GM18508 (cell line): ENCODE results near the gene CCDC85C.

Experiments used
- ATAC-seq: cut with Tn5 transposase; IDR thresholded peaks from one replicate; pipeline ENCODE4 v1.9.1; 2021; ENCODE audit warnings: moderate number of reproducible peaks; ENCODE audit not compliant: insufficient read depth, unreplicated experiment

Gene CCDC85C

DNA sequence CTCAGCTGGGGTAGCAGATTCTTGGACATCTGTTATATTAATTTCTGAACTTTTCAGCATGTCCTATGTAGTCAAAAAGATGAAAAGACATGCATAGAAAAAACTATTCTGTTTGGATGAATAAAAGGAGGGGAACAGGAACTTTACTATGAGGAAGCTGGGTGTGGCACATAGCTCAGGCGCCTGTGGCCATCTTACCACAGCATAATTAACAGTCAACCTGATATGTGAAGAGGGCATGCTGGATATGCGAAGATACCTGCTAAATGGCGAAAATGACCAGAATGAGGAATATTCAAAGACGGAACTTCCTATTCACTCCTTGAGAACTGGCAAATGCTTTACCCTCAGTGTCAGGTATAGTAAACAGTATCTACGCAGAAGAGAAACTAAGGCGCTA, 141.8 kb downstream of the CCDC85C start:
- no peak for ATAC-seq

- ATAC-seq, result no peak
These were observed 142.5 kb downstream of the CCDC85C start for GRCh38 chr14:99461411-99462085.

DNA sequence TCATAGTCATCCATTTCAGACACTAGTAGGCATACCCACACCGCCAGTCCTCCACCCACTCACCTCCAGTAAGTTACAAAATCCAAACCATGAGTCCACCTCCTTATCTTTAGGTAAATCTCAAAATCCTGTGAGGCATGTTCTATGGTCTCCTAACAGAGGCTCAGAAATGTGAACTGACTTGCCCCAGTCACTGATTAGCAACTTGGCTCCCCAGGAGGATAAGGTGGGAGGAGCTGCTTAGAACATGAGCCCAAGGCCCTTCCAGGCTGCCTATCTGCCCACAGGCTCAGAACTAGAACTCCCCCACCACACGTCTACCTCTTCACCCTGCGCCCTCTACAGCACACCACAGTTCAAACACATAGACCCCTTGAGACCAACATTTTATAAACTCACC, 143.2 kb downstream of the CCDC85C start:
- ATAC-seq, result no peak

GRCh38 chr14:99459481-99460100, 144.4 kb downstream of the CCDC85C start:
- no peak for ATAC-seq

GRCh38 chr14:99454246-99454645, 149.8 kb downstream of the CCDC85C start:
- ATAC-seq, result no peak

GRCh38 chr14:99452968-99453367, 151.0 kb downstream of the CCDC85C start:
- no peak for ATAC-seq

DNA sequence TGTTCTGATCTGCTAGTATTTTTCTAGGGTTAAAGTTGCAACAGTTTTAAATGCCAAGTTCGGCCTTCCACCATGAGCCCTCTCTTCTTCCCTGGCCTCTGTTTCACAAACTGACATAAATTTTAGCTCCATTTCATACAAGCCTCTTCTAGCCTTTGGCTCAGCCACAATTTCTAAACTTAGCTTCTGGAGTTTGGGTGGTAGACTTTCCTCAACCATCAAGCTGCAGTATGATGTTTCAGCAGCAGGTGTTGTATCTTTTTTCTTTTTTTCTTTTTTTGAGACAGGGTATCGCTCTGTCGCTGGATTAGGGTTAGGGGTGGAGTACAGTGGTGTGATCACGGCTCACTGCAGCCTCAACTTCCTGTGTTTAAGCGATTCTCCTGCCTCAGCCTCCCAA, 152.8 kb downstream of the CCDC85C start:
- no peak for ATAC-seq

- ATAC-seq, result no peak
These were observed 153.7 kb downstream of the CCDC85C start for GRCh38 chr14:99450266-99450665.
